GM23338 (cell line): ENCODE measurements around the gene ADIPOR2.
"Not testable (repeated sequence)": the region's sequence is repeated elsewhere in the genome, so short reads cannot be mapped to it uniquely, and the experiment has no call there.

ENCODE experiments used
- CREB1 ChIP-seq: fragments of 250-450 bp; sonication (Bioruptor Pico); IDR thresholded peaks from 2 replicates; pipeline ENCODE4 v1.5.0; 2020; ENCODE audit warnings: low read depth, mild to moderate bottlenecking, moderate library complexity
- EZH2 ChIP-seq: fragments of 200-600 bp; sonication (generic); IDR thresholded peaks from one replicate; pipeline ENCODE4 v1.8.0; 2017; ENCODE audit warnings: antibody characterized with exemption, mild to moderate bottlenecking, low read depth; ENCODE audit not compliant: unreplicated experiment
- EZH2phosphoT487 ChIP-seq: fragments of 200-600 bp; sonication (generic); IDR thresholded peaks from one replicate; pipeline ENCODE4 v1.8.1; 2018; ENCODE audit warnings: antibody characterized with exemption; ENCODE audit not compliant: unreplicated experiment
- JUNB ChIP-seq: IDR thresholded peaks from one replicate; pipeline ENCODE4 v1.6.1; 2016; ENCODE audit warnings: antibody characterized with exemption; ENCODE audit not compliant: unreplicated experiment
- NANOG ChIP-seq: IDR thresholded peaks from 2 replicates; pipeline ENCODE4 v1.6.1; 2016; ENCODE audit warnings: antibody characterized with exemption, borderline replicate concordance
- POLR2AphosphoS5 ChIP-seq: IDR thresholded peaks from 2 replicates; pipeline ENCODE4 v1.6.1; 2016; ENCODE audit warnings: antibody characterized with exemption, low read depth
- STAT1 ChIP-seq: IDR thresholded peaks from one replicate; pipeline ENCODE4 v1.6.1; 2016; ENCODE audit warnings: antibody characterized with exemption; ENCODE audit not compliant: unreplicated experiment
- ZNF114 ChIP-seq: fragments of 250-450 bp; sonication (Bioruptor Pico); IDR thresholded peaks from 2 replicates; pipeline ENCODE4 v1.5.0; 2020; ENCODE audit warnings: mild to moderate bottlenecking, moderate library complexity
- TF ChIP-seq, protein P1 (sequence below), 2 experiments: fragments of 200-600 bp in 1 of 2; sonication (generic) in 1 of 2; conservative IDR thresholded peaks; 2 replicates each; pipeline versions ENCODE4 v1.5.1 to v1.6.1; 2016 to 2017; ENCODE audit warnings: antibody characterized with exemption in 2 of 2, low read depth in 2 of 2, mild to moderate bottlenecking in 2 of 2, moderate library complexity in 1 of 2
- TF ChIP-seq, protein P2 (sequence below): IDR thresholded peaks from one replicate; pipeline ENCODE4 v1.6.1; 2018; ENCODE audit warnings: antibody characterized with exemption; ENCODE audit not compliant: unreplicated experiment
- TF ChIP-seq, protein P3 (sequence below): IDR thresholded peaks from 2 replicates; pipeline ENCODE4 v1.6.1; 2016; ENCODE audit warnings: antibody characterized with exemption

DNA sequence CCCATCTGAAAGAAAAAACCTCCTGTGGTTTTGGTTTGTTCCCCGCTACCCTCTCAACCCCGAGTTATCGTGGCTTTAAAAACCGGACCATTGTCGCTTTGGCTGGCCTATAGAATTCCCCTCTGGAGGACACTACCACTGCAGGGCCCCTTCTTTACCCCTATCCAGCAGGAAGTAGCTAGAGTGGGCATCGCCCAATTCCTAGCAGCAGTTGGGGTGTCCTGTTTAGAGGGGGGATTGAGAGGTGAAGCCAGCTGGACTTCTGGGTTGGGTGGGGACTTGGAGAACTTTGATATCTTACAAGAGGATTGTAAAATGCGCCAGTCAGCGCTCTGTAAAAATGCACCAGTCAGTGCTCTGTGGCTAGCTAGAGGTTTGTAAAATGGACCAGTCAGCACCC is 24.6 kb downstream of the ADIPOR2 start:
- TF ChIP-seq, protein P1, sequence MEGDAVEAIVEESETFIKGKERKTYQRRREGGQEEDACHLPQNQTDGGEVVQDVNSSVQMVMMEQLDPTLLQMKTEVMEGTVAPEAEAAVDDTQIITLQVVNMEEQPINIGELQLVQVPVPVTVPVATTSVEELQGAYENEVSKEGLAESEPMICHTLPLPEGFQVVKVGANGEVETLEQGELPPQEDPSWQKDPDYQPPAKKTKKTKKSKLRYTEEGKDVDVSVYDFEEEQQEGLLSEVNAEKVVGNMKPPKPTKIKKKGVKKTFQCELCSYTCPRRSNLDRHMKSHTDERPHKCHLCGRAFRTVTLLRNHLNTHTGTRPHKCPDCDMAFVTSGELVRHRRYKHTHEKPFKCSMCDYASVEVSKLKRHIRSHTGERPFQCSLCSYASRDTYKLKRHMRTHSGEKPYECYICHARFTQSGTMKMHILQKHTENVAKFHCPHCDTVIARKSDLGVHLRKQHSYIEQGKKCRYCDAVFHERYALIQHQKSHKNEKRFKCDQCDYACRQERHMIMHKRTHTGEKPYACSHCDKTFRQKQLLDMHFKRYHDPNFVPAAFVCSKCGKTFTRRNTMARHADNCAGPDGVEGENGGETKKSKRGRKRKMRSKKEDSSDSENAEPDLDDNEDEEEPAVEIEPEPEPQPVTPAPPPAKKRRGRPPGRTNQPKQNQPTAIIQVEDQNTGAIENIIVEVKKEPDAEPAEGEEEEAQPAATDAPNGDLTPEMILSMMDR (conservative IDR thresholded peaks at IDR 0.05; ENCODE audit: low read depth in 2 of 2) = not testable (repeated sequence)
- not testable (repeated sequence) for TF ChIP-seq POLR2AphosphoS5; EZH2; EZH2phosphoT487; STAT1; NANOG; CREB1 (CRISPR knock-in tag); JUNB; ZNF114 (CRISPR knock-in tag)
- TF ChIP-seq, protein P2, sequence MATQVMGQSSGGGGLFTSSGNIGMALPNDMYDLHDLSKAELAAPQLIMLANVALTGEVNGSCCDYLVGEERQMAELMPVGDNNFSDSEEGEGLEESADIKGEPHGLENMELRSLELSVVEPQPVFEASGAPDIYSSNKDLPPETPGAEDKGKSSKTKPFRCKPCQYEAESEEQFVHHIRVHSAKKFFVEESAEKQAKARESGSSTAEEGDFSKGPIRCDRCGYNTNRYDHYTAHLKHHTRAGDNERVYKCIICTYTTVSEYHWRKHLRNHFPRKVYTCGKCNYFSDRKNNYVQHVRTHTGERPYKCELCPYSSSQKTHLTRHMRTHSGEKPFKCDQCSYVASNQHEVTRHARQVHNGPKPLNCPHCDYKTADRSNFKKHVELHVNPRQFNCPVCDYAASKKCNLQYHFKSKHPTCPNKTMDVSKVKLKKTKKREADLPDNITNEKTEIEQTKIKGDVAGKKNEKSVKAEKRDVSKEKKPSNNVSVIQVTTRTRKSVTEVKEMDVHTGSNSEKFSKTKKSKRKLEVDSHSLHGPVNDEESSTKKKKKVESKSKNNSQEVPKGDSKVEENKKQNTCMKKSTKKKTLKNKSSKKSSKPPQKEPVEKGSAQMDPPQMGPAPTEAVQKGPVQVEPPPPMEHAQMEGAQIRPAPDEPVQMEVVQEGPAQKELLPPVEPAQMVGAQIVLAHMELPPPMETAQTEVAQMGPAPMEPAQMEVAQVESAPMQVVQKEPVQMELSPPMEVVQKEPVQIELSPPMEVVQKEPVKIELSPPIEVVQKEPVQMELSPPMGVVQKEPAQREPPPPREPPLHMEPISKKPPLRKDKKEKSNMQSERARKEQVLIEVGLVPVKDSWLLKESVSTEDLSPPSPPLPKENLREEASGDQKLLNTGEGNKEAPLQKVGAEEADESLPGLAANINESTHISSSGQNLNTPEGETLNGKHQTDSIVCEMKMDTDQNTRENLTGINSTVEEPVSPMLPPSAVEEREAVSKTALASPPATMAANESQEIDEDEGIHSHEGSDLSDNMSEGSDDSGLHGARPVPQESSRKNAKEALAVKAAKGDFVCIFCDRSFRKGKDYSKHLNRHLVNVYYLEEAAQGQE = not testable (repeated sequence)
- TF ChIP-seq, protein P3, sequence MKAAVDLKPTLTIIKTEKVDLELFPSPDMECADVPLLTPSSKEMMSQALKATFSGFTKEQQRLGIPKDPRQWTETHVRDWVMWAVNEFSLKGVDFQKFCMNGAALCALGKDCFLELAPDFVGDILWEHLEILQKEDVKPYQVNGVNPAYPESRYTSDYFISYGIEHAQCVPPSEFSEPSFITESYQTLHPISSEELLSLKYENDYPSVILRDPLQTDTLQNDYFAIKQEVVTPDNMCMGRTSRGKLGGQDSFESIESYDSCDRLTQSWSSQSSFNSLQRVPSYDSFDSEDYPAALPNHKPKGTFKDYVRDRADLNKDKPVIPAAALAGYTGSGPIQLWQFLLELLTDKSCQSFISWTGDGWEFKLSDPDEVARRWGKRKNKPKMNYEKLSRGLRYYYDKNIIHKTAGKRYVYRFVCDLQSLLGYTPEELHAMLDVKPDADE = not testable (repeated sequence)
